HepG2 (cell line): ENCODE results near the gene TSKU. TPM values are rescaled to one million over a fixed set of nuclear protein-coding genes. Genes with fewer than 3 reads are reported as not detected.

ENCODE experiments used
- BORCS8-MEF2B ChIP-seq: sonication (generic); formaldehyde crosslinking; IDR thresholded peaks from 2 replicates; pipeline ENCODE4 v1.8.0; 2022; ENCODE audit warnings: mild to moderate bottlenecking, missing genetic modification reagents
- FOSL1 ChIP-seq: sonication (generic); formaldehyde crosslinking; IDR thresholded peaks from 2 replicates; pipeline ENCODE4 v1.9.0; 2021; ENCODE audit warnings: missing genetic modification reagents, borderline replicate concordance
- GLI4 ChIP-seq: sonication (generic); formaldehyde crosslinking; IDR thresholded peaks from 2 replicates; pipeline ENCODE4 v1.5.1; 2020; ENCODE audit warnings: missing genetic modification reagents, mild to moderate bottlenecking, moderate library complexity, borderline replicate concordance
- HIVEP1 ChIP-seq: sonication (generic); formaldehyde crosslinking; IDR thresholded peaks from 2 replicates; pipeline ENCODE4 v1.4.0; 2020; ENCODE audit warnings: mild to moderate bottlenecking, missing genetic modification reagents
- HNRNPH1 ChIP-seq: fragments of 200-400 bp; formaldehyde crosslinking; optimal IDR thresholded peaks from 2 replicates; pipeline ENCODE3; 2017; ENCODE audit warnings: mild to moderate bottlenecking, low read depth, low read length
- HOXA3 ChIP-seq: sonication (generic); formaldehyde crosslinking; IDR thresholded peaks from 2 replicates; pipeline ENCODE4 v1.5.0; 2020; ENCODE audit warnings: missing genetic modification reagents
- KDM2A ChIP-seq: sonication (generic); formaldehyde crosslinking; IDR thresholded peaks from 2 replicates; pipeline ENCODE4 v1.4.0; 2020; ENCODE audit warnings: low read depth, missing genetic modification reagents, borderline replicate concordance
- MBD4 ChIP-seq: IDR thresholded peaks from 2 replicates; pipeline ENCODE4 v1.6.1; 2012; ENCODE audit warnings: low read length, inconsistent platforms, borderline replicate concordance
- MEF2D ChIP-seq: sonication (generic); formaldehyde crosslinking; IDR thresholded peaks from 2 replicates; pipeline ENCODE4 v1.5.1; 2020; ENCODE audit warnings: mild to moderate bottlenecking, missing genetic modification reagents
- MYPOP ChIP-seq: sonication (generic); formaldehyde crosslinking; IDR thresholded peaks from 2 replicates; pipeline ENCODE4 v1.8.1; 2023; ENCODE audit warnings: mild to moderate bottlenecking, moderate library complexity, missing genetic modification reagents
- PCBP2 ChIP-seq: fragments of 200-400 bp; formaldehyde crosslinking; optimal IDR thresholded peaks from 2 replicates; pipeline ENCODE3; 2018; ENCODE audit warnings: low read length, low read depth; ENCODE audit not compliant: poor library complexity, severe bottlenecking
- RFX1 ChIP-seq: fragments of 450-650 bp; IDR thresholded peaks from 2 replicates; pipeline ENCODE4 v1.6.1; 2017
- TOE1 ChIP-seq: sonication (generic); formaldehyde crosslinking; IDR thresholded peaks from 2 replicates; pipeline ENCODE4 v1.4.0; 2020; ENCODE audit warnings: mild to moderate bottlenecking, missing genetic modification reagents
- ZKSCAN5 ChIP-seq: sonication (generic); formaldehyde crosslinking; IDR thresholded peaks from 2 replicates; pipeline ENCODE4 v1.5.1; 2020; ENCODE audit warnings: mild to moderate bottlenecking, missing genetic modification reagents
- ZKSCAN8 ChIP-seq: IDR thresholded peaks from 2 replicates; pipeline ENCODE4 v1.6.1; 2016; ENCODE audit warnings: borderline replicate concordance, missing genetic modification reagents, missing compliant biosample characterization
- ZNF160 ChIP-seq: sonication (generic); formaldehyde crosslinking; IDR thresholded peaks from 2 replicates; pipeline ENCODE4 v1.8.0; 2022; ENCODE audit warnings: mild to moderate bottlenecking, inconsistent platforms, missing genetic modification reagents
- ZNF230 ChIP-seq: sonication (generic); formaldehyde crosslinking; IDR thresholded peaks from 2 replicates; pipeline ENCODE4 v1.4.0; 2020; ENCODE audit warnings: mild to moderate bottlenecking, missing genetic modification reagents
- ZNF264 ChIP-seq: sonication (generic); formaldehyde crosslinking; IDR thresholded peaks from 2 replicates; pipeline ENCODE4 v1.4.0; 2020; ENCODE audit warnings: missing genetic modification reagents
- ZNF724P ChIP-seq: sonication (generic); formaldehyde crosslinking; IDR thresholded peaks from 2 replicates; pipeline ENCODE4 v1.8.0; 2022; ENCODE audit warnings: missing genetic modification reagents, borderline replicate concordance
- ZNF768 ChIP-seq: sonication (generic); formaldehyde crosslinking; IDR thresholded peaks from 2 replicates; pipeline ENCODE4 v1.4.0; 2020; ENCODE audit warnings: missing genetic modification reagents
- ZSCAN9 ChIP-seq: IDR thresholded peaks from 2 replicates; pipeline ENCODE4 v1.6.1; 2016; ENCODE audit warnings: borderline replicate concordance
- polyA plus RNA-seq, 8 experiments: library from polyadenylated mRNA; depleted of rRNA in 3 of 8; stranded (reverse) in 7 of 8; unstranded in 1 of 8; fragments of >200 nt; fragmentation: Illumina TruSeq in 4 of 8; extraction: Trizol in 4 of 8; gene quantifications; 2 replicates each; pipeline versions ENCODE4 v1.2.1 to v1.2.3, GENCODE V29; 2011 to 2016; ENCODE audit warnings: low read depth in 4 of 8, missing spikeins in 1 of 8, mixed read lengths in 1 of 8; ENCODE audit not compliant: insufficient read depth in 1 of 8
- total RNA-seq, 5 experiments: library from RNA; depleted of rRNA; stranded (reverse); fragments of >200 nt; fragmentation: Illumina TruSeq; extraction: Trizol; gene quantifications; 2 replicates each; pipeline ENCODE4 v1.2.3, GENCODE V29; 2016; ENCODE audit warnings: low read depth in 1 of 5
- TF ChIP-seq, protein P1 (sequence below): sonication (generic); formaldehyde crosslinking; IDR thresholded peaks from 2 replicates; pipeline ENCODE4 v1.4.0; 2020; ENCODE audit warnings: mild to moderate bottlenecking, missing genetic modification reagents
- TF ChIP-seq, protein P2 (sequence below): IDR thresholded peaks from 2 replicates; pipeline ENCODE4 v1.6.1; 2016; ENCODE audit warnings: low read depth, borderline replicate concordance
- TF ChIP-seq, protein P3 (sequence below): sonication (generic); formaldehyde crosslinking; conservative IDR thresholded peaks from 2 replicates; pipeline ENCODE4 v1.4.0; 2020; ENCODE audit warnings: missing genetic modification reagents
- TF ChIP-seq, protein P4 (sequence below): sonication (generic); formaldehyde crosslinking; IDR thresholded peaks from 2 replicates; pipeline ENCODE4 v1.5.0; 2020; ENCODE audit warnings: mild to moderate bottlenecking, missing genetic modification reagents

The TSKU gene
- total and polyA plus RNA-seq, 2 of the 13 experiments (the other 11 are each of a cell fraction or from before 2014, with no cell fraction given): 20.3 to 21.4 TPM

DNA sequence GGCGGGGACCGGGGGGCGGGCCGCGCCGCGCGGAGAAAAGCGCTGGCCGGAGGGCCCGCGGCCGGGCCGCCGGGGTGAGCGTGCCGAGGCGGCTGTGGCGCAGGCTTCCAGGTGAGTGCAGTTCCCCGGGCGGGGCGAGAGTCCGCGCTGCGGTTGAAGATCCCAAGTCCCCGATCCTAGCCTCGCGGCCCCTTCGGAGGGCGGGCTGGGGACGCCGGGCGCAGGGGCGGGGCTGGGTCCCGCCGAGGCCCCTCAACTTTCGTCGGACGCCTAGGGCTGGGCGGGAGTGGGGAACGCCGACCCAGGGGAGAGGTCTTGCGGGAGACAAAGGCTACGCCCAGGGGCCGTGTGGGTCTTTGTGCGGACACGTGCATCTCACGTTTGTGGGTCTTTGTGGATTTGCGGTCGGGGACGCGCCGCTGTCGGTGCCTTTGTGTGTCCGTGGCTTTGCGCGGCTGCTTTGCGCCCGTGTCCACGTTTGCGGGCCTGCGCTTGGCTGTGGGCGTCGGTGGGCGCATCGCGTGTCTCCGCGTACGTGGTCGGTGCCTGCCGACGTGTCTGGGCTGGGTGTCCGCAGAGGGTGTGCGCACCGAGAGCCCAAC, at the start of gene TSKU (continued):
- TF ChIP-seq FOSL1 (CRISPR knock-in tag) (0 out of 2 replicates have a peak, but pooled peaks have one; percentile 34), ZNF724P (CRISPR knock-in tag) (peak; percentile 69; the same call in 1 of the 2 replicates), KDM2A (CRISPR knock-in tag) (no peak), MEF2D (no peak), ZKSCAN5 (CRISPR knock-in tag) (no peak), MYPOP (peak; percentile 56; the same call in 1 of the 2 replicates), ZNF230 (CRISPR knock-in tag) (no peak), MBD4 (no peak), HNRNPH1 (no peak), ZNF768 (CRISPR knock-in tag) (peak; percentile 60; the same call in 1 of the 2 replicates), RFX1 (no peak), PCBP2 (no peak), ZKSCAN8 (no peak), GLI4 (CRISPR knock-in tag) (no peak), HIVEP1 (CRISPR knock-in tag) (no peak), ZSCAN9 (CRISPR knock-in tag) (peak; percentile 6; the same call in 1 of the 2 replicates), ZNF264 (CRISPR knock-in tag) (peak; percentile 18; the same call in 1 of the 2 replicates), BORCS8-MEF2B (CRISPR knock-in tag) (no peak), TOE1 (CRISPR knock-in tag) (no peak), ZNF160 (no peak), HOXA3 (CRISPR knock-in tag) (no peak; the same call in 1 of the 2 replicates)
- TF ChIP-seq, protein P1, sequence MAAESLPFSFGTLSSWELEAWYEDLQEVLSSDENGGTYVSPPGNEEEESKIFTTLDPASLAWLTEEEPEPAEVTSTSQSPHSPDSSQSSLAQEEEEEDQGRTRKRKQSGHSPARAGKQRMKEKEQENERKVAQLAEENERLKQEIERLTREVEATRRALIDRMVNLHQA (CRISPR knock-in tag): no peak
- TF ChIP-seq, protein P2, sequence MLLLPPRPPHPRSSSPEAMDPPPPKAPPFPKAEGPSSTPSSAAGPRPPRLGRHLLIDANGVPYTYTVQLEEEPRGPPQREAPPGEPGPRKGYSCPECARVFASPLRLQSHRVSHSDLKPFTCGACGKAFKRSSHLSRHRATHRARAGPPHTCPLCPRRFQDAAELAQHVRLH (CRISPR knock-in tag): no peak
- TF ChIP-seq, protein P3, sequence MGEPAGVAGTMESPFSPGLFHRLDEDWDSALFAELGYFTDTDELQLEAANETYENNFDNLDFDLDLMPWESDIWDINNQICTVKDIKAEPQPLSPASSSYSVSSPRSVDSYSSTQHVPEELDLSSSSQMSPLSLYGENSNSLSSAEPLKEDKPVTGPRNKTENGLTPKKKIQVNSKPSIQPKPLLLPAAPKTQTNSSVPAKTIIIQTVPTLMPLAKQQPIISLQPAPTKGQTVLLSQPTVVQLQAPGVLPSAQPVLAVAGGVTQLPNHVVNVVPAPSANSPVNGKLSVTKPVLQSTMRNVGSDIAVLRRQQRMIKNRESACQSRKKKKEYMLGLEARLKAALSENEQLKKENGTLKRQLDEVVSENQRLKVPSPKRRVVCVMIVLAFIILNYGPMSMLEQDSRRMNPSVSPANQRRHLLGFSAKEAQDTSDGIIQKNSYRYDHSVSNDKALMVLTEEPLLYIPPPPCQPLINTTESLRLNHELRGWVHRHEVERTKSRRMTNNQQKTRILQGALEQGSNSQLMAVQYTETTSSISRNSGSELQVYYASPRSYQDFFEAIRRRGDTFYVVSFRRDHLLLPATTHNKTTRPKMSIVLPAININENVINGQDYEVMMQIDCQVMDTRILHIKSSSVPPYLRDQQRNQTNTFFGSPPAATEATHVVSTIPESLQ: no peak
- TF ChIP-seq, protein P4, sequence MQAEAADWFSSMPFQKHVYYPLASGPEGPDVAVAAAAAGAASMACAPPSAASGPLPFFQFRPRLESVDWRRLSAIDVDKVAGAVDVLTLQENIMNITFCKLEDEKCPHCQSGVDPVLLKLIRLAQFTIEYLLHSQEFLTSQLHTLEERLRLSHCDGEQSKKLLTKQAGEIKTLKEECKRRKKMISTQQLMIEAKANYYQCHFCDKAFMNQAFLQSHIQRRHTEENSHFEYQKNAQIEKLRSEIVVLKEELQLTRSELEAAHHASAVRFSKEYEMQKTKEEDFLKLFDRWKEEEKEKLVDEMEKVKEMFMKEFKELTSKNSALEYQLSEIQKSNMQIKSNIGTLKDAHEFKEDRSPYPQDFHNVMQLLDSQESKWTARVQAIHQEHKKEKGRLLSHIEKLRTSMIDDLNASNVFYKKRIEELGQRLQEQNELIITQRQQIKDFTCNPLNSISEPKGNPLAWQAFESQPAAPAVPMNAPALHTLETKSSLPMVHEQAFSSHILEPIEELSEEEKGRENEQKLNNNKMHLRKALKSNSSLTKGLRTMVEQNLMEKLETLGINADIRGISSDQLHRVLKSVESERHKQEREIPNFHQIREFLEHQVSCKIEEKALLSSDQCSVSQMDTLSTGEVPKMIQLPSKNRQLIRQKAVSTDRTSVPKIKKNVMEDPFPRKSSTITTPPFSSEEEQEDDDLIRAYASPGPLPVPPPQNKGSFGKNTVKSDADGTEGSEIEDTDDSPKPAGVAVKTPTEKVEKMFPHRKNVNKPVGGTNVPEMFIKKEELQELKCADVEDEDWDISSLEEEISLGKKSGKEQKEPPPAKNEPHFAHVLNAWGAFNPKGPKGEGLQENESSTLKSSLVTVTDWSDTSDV (CRISPR knock-in tag): no peak
